Fibroblast of pulmonary artery (primary cell): ENCODE measurements around the gene NOL7.
A peak's percentile ranks its signal among the peaks of the same experiment; 100 is the strongest.

Source experiments
- DNase-seq: peaks from one replicate; pipeline ENCODE4 v3.0.0-alpha.2; 2010; ENCODE audit warnings: low read depth
- H3K4me3 ChIP-seq: replicated peaks from 2 replicates; pipeline ENCODE4 v1.5.1; 2011; ENCODE audit warnings: low read depth, mild to moderate bottlenecking, control low read depth, low read length, moderate library complexity
- CTCF ChIP-seq: IDR thresholded peaks from 2 replicates; pipeline ENCODE4 v1.5.1; 2011; ENCODE audit warnings: mild to moderate bottlenecking, control low read depth, low read length, inconsistent platforms; ENCODE audit errors: missing control alignments

NOL7 gene

DNA sequence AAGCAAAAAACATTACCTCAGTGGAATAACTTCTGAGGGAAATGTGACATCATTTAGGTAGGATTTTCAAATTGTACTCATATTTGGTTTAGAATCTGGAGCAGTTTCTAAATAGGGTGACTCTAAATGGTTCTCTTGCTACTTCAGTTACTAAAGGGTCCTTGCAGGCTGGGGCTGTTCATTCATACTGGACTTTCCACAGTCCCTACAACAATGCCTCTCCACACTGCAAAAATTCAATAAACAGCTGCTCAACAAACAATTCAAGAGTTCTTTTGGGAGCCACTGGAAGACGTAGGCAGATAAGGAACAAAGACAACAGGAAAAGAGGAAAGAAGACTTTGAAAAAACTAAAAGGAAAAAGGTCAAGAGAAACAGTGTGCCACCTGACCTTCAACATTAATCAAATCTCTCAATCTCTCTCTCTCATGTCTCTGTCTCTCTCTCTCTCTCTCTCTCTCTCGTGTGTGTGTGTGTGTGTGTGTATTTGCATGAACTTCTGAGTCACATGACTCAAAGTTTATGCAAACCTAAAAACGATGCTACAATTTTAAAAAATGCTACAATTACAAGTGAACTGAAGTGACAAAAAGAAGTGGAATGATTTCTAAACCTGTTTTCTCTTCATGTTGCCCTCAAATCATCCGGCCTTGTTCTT is 14.5 kb downstream of the NOL7 start:
- peak; percentile 32 for DNase-seq
- TF ChIP-seq CTCF, result no peak

GRCh38 chr6:13630499-13630898 is 15.4 kb downstream of the NOL7 start:
- DNase-seq, result no peak
- TF ChIP-seq CTCF, result no peak
- no peak overlapping the region for H3K4me3 ChIP-seq

More for the DNA sequence above, 14.5 kb downstream of the NOL7 start:
- H3K4me3 ChIP-seq, result no peak overlapping the region

- DNase-seq, result no peak
- no peak overlapping the region for H3K4me3 ChIP-seq
- TF ChIP-seq CTCF, result no peak
Observed at GRCh38 chr6:13633343-13633742, 18.2 kb downstream of the NOL7 start.

DNA sequence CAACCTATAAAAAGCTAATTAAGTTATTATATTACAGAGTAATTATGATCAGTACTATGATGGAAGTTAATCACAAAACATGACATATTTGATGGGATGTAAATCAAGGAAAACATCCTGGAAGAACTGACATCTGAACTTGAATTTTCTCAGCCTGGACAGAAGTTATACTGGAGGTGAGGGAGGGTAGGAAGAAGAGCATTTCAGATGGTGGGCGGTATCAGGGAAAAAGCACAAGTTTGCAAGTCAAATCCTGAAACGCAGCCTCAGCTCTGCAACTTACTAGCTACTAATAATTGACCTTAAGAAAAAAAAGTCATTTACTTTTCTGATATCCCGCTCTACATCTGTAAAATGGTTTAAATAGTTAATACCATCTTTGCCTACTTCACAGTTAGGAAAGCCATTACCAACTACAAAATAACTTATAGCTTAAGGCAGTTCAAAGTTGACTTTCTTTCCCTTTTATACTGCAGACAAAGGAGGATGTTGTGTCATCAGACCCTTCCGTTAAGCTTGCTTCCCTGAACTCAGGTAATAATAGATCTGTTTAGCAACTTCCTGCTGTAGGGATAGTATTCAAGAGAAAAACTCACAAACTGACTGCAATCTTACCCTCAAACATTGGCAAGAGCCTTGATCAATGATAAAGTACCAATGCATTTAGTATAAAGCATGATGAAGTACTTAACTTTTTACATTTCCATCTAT is 21.0 kb downstream of the NOL7 start:
- DNase-seq, result peak; percentile 34
- no peak for TF ChIP-seq CTCF
- H3K4me3 ChIP-seq, result no peak overlapping the region

GRCh38 chr6:13638014-13638413 is 22.9 kb downstream of the NOL7 start:
- TF ChIP-seq CTCF, result no peak
- H3K4me3 ChIP-seq, result no peak overlapping the region
- DNase-seq, result no peak

DNA sequence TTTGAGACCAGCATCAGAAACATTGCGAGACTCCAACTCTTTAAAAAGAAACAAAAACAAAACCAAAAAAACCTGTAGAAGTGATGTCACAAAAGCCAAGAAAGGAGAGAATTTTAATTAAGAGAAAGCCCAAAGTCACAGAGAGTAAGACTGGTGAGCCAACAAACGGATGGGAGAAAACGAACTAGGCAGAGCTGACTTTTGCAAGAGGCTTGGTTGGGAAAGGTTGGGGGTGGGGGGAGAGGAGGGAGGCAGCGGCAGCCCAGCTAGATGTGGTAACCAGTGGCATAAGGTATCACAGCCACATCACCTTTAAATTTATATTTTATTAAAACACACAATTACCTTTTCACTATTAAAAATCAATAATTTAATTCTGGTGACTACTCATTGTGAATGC is 23.5 kb downstream of the NOL7 start:
- no peak overlapping the region for H3K4me3 ChIP-seq
- DNase-seq, result no peak
- no peak for TF ChIP-seq CTCF
